IPS-15b (cell line): Measurements from ENCODE around the gene CDH23.

Source experiments
- H3K27me3 ChIP-seq: one replicate; pipeline ENCODE4 v1.6.1; 2013; ENCODE audit warnings: low read length; ENCODE audit not compliant: control insufficient read depth, insufficient read depth
- H3K36me3 ChIP-seq: one replicate; pipeline ENCODE4 v1.6.1; 2013; ENCODE audit warnings: low read length; ENCODE audit not compliant: control insufficient read depth, insufficient read depth
- H3K4me1 ChIP-seq: one replicate; pipeline ENCODE4 v1.6.1; 2013; ENCODE audit warnings: mild to moderate bottlenecking, low read length; ENCODE audit not compliant: control insufficient read depth, insufficient read depth
- H3K4me3 ChIP-seq: one replicate; pipeline ENCODE4 v1.5.1; 2013; ENCODE audit warnings: low read depth, low read length
- H3K9ac ChIP-seq: one replicate; pipeline ENCODE4 v1.6.1; 2013; ENCODE audit warnings: low read depth, mild to moderate bottlenecking, low read length
- H3K9me3 ChIP-seq: one replicate; pipeline ENCODE4 v1.6.1; 2013; ENCODE audit warnings: mild to moderate bottlenecking, low read length; ENCODE audit not compliant: control insufficient read depth, insufficient read depth

Gene CDH23

DNA sequence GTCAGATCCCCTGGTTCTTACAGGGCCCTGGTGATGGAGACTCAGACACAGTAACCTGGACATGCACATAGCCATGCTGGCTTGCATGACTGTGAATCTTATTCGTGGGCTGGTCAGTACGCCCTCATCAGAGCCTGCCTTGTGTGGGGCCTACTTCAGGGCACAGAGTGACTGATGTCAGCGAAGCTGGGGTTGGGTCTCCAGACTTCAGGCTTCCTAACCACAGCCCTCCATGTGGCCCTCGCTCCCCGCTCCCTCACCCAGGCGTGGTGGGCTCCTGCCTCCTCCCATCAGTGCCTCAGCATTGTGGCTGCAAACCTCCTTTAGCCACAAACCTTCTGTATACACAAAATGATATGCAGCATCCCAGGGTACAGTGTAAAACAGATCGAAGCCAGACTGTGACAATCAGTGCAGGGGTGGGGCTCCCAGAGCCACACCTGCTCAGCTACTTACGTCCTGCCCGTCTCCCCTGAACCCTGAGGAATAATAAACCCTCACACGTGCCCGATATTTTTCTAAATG is 329.9 kb downstream of the CDH23 start:
- H3K9me3 ChIP-seq: no peaks in the 10 kb centered on the region
- H3K27me3 ChIP-seq: no peaks in the 10 kb centered on the region
- H3K4me1 ChIP-seq: no peaks in the 10 kb centered on the region
- H3K9ac ChIP-seq: no peak overlapping the region
- H3K36me3 ChIP-seq: no peaks in the 10 kb centered on the region
- H3K4me3 ChIP-seq: no peak overlapping the region

DNA sequence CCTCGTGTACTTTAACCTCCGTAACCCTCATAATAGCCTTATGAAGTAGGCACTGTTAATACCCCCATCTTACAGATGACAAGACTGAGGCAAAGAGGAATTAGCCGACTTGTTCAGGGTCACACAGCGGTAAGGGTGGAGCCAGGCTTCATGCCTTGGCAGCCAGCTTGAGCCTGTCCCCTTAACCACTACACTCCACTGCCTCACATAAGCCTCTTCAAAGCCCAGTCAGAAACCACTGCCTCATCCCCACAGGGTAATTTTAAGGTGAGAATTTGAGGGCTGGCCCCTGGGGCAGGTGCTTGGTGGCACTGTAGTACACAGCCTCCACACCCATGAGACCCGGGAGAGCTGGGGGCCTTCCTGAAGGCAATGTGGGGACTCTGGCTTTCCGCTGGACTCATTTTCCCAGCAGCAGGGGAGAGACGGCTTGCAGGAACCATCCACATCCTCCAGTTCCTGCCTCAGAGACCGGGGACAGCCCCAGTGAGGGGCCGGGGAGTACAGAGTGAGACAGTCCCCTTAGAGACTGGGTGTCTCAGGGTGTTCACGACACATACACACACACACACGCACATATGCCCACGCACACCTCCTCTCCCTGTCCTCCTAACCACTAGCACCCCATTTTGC is 330.5 kb downstream of the CDH23 start:
- no peaks in the 10 kb centered on the region for H3K9me3 ChIP-seq
- H3K9ac ChIP-seq: no peak overlapping the region
- no peaks in the 10 kb centered on the region for H3K27me3 ChIP-seq
- H3K36me3 ChIP-seq: no peaks in the 10 kb centered on the region
- no peak overlapping the region for H3K4me3 ChIP-seq
- H3K4me1 ChIP-seq: no peaks in the 10 kb centered on the region

DNA sequence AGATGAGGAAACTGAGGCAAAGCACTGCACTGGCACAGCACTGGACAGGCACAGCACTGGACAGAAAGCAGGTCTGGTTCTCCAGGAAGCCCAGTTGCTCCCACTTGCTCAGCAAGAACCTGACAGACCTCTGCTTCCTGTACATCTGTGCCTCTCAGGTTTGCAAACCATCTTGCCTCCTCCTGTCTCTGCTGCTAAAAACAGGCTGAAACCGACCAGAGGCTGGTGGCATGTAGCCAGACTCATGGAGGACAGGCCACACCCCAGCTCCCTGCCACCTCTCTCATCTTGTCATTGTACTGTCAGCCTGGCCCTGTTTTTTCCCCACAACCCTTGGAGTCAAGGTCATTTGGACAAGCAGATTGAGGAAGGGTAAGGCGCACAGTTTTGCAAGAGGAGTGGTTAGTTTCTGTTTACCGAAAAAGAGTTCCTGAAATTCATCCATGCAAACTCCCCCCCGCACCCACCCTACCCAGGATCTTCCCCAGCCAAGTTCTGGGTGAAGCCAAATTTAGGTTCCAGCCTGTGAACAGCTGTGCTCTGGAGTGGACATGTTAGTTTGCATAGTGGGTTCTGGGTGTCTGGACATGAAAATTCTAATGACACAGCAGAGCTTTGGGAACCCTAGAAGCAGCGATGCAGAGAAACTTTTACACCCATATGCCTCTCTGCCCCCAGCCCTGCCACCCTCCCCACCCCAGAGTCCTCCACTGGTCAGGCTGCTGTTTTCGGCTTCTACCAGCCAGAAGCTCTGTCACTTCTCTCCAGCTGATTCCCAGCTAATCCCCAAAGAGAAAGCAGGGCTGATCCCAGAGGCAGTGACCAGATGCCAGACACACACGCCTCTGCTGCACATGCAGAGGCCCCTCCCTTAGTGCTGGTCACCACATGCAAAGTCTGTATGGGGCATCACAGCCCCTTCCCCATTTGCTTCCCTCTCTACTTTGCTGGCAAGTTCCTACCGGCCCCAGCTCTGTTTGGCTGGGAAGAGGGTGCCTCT is 331.3 kb downstream of the CDH23 start:
- H3K4me3 ChIP-seq: no peak overlapping the region
- no peaks in the 10 kb centered on the region for H3K36me3 ChIP-seq
- no peaks in the 10 kb centered on the region for H3K4me1 ChIP-seq
- no peaks in the 10 kb centered on the region for H3K27me3 ChIP-seq
- no peak overlapping the region for H3K9ac ChIP-seq
- H3K9me3 ChIP-seq: no peaks in the 10 kb centered on the region

DNA sequence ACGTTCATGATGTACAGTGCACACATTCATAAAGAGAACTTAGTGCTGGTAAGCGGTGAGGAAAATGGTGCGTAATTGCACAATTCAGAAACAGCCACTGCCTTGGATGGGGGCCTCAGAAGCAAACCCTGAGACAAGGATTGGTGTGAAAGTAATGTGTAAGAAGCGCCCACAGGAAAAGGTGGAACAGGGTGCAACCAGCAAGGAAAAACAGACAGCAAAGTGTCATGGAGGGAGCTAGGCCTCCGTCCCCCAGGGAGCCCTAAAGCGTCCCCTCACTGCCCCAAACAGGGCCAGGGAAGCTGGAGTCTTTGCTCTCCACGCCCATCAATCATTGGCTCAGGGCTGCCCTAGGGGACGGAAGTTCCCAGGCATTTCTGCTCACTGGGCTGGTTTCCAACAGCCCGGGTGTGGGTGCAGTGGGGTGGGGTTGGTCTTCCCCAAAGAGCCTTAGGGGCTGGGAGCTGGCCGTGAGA is 332.5 kb downstream of the CDH23 start:
- no peaks in the 10 kb centered on the region for H3K9me3 ChIP-seq
- no peak overlapping the region for H3K4me3 ChIP-seq
- no peaks in the 10 kb centered on the region for H3K27me3 ChIP-seq
- no peaks in the 10 kb centered on the region for H3K4me1 ChIP-seq
- H3K9ac ChIP-seq: no peak overlapping the region
- no peaks in the 10 kb centered on the region for H3K36me3 ChIP-seq

DNA sequence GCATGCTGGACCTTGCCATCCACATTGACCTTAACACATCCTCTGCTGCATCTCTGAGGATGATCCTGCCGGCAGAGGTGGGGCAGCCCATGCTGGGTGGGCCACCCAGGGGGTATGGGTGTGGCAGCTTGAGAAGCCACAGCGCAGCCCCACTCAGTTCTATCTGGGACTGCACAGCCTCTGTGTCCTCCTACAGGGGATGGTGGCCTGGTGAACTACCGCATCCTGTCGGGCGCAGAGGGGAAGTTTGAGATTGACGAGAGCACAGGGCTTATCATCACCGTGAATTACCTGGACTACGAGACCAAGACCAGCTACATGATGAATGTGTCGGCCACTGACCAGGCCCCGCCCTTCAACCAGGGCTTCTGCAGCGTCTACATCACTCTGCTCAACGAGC is 335.1 kb downstream of the CDH23 start:
- no peaks in the 10 kb centered on the region for H3K9me3 ChIP-seq
- H3K36me3 ChIP-seq: no peaks in the 10 kb centered on the region
- no peak overlapping the region for H3K9ac ChIP-seq
- H3K27me3 ChIP-seq: no peaks in the 10 kb centered on the region
- no peaks in the 10 kb centered on the region for H3K4me1 ChIP-seq
- H3K4me3 ChIP-seq: no peak overlapping the region

DNA sequence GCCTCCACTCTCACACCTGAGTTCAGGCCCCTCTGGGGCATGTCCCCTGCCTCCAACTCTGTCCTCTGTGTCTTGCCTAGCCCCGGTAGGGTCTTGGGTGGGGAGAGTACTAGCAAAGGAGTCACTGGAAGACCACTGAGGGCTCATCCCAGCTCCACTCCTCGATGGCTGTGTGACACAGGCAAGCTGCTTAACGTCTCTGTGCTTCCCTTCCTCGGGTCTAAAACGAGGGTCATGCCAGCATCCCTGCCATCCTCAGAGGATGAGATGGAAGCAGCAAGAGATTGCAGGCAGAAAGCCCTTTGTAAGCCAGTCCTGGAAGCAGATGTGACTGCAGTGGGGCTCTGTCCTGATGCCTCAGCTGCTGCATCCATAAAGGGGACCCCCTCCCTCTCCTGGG is 338.1 kb downstream of the CDH23 start:
- Histone ChIP-seq H3K9ac (no peak overlapping the region), H3K4me3 (no peak overlapping the region), H3K4me1 (no peaks in the 10 kb centered on the region), H3K27me3 (no peaks in the 10 kb centered on the region), H3K9me3 (no peaks in the 10 kb centered on the region), H3K36me3 (no peaks in the 10 kb centered on the region)

DNA sequence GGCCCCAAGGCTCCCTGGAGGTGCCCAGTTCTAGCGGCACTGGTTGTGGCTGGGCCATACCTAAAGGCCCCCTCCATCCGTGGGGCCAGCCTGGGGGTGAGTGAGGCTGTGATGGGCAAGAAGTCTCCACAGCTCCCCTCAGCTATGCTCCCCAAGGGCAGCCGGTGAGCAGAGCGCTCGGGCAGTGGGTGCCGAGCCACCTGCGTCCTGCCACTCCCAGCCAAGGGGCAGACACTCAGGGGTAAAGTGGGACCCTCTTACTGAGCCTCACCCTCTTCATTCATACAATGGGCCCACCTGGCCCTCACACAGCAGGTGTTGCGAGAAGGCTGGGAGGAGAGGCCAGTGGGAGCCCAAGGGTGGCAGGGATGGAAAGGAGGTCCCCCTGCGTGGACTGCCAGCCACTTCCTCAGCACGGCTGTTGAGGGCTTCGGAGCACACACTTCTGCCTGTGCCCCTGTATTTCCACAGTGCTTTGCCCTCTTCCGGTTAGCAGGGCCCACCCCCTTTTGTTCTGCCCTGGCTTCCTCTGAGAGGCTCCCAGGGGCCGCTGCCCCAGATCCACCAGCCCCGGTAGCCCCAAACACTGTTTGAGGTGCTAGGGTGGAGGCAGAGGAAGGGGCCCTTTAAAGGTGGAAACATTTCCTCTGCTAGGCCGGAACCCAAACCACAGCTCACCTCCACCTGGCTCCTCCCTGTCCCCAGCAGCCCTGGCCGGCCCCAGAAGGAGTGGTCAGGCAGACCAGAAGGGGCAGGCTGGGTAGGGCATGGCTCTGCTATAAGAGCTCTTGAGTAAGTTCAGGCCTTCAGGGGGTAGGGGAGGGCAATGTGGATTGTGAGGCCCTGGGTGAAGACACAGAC is 339.2 kb downstream of the CDH23 start:
- no peaks in the 10 kb centered on the region for H3K27me3 ChIP-seq
- H3K4me1 ChIP-seq: no peaks in the 10 kb centered on the region
- no peaks in the 10 kb centered on the region for H3K9me3 ChIP-seq
- H3K4me3 ChIP-seq: no peak overlapping the region
- no peaks in the 10 kb centered on the region for H3K36me3 ChIP-seq
- H3K9ac ChIP-seq: no peak overlapping the region

DNA sequence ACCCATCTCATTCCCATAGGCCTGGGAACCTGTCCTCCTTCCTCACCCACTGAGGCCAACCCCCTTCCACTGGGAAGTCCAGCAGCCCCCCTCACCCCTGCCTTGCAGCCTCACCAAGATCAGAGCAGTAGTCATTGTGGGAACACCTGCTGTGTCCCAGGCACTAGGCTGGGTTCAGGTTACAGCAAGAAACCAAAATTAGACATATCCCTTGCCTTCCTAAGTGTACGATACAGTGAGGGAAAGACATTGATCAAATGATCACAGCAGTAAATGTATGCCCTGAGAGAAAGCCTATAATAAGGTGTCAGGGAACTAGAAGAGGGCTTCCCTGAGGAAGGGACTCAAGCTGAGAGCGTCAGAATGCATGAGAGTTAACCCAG is 339.8 kb downstream of the CDH23 start:
- no peaks in the 10 kb centered on the region for H3K27me3 ChIP-seq
- H3K9ac ChIP-seq: no peak overlapping the region
- no peaks in the 10 kb centered on the region for H3K4me1 ChIP-seq
- no peaks in the 10 kb centered on the region for H3K9me3 ChIP-seq
- no peaks in the 10 kb centered on the region for H3K36me3 ChIP-seq
- no peak overlapping the region for H3K4me3 ChIP-seq

DNA sequence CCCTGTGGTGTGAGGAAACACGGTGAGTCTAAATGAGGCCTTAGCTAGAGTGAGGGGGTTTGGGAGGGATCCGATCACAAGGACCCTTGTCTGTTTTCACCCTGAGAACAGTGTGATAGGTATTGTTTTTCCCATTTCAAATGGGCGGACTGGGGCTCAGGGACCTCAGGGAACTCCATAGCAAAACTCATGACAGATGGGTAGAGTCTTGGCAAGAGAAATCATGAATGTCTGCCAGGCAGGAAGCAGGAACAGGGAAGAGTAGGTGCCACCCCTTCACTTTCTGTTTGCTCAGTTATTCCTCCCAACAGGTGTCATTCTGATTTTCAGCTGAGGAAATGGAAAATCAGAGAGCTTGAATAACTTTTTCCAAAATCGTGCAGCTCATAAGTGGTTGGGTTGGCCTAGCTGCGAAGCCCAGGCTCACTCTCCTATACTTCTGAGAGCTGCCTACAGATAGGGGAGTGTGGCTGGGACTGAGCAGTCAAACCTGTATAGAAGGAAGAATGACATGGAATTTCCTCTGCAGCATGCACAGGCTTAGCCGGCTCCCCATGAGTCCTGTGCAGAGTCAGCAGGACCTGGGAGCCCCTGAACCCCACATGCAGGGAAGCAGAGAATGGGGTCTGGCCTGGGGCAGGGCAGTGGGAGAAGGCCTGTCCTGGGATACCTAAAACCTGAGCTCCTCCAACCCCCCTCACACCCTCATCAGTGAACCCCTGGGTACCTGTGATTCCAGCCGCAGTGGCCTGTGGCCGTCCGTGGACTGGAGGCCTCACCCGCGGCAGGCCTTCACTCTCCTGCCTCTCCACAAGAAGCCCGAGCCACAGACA is 340.5 kb downstream of the CDH23 start:
- Histone ChIP-seq H3K9ac (no peak overlapping the region), H3K4me1 (no peaks in the 10 kb centered on the region), H3K36me3 (no peaks in the 10 kb centered on the region), H3K27me3 (no peaks in the 10 kb centered on the region), H3K9me3 (no peaks in the 10 kb centered on the region), H3K4me3 (no peak overlapping the region)

DNA sequence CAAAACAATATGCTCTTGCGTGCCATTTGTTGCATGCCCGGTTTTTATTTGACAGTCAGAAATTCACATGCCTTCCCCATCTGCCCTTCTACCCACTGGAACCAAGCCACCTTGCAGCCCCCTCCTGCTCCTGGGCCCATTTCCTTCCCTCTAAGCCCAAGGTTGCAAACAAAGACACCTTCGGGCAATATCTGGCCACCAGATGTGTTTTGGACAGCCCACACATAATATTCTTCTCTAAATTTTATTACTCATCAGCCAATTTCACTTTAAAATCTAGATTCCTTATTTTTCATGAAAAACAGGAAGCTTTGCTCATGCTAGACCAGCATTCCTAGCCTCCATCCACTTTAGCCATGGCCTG is 341.1 kb downstream of the CDH23 start:
- Histone ChIP-seq H3K4me3 (no peak overlapping the region), H3K27me3 (no peaks in the 10 kb centered on the region), H3K9ac (no peak overlapping the region), H3K4me1 (no peaks in the 10 kb centered on the region), H3K36me3 (no peaks in the 10 kb centered on the region), H3K9me3 (no peaks in the 10 kb centered on the region)
